ENCODE measurements around the gene NAALADL2.

- TF ChIP-seq CTCF (IDR thresholded peaks at IDR 0.05) (no peak), POLR2AphosphoS5 (IDR thresholded peaks at IDR 0.05) (no peak), POLR2A (IDR thresholded peaks at IDR 0.05; ENCODE audit: low read depth) (no peak)
Measured at GRCh38 chr3:175001091-175001490, 142.0 kb downstream of the NAALADL2 start.
